Measurements from ENCODE around the gene FAM174C.

FAM174C gene

DNA sequence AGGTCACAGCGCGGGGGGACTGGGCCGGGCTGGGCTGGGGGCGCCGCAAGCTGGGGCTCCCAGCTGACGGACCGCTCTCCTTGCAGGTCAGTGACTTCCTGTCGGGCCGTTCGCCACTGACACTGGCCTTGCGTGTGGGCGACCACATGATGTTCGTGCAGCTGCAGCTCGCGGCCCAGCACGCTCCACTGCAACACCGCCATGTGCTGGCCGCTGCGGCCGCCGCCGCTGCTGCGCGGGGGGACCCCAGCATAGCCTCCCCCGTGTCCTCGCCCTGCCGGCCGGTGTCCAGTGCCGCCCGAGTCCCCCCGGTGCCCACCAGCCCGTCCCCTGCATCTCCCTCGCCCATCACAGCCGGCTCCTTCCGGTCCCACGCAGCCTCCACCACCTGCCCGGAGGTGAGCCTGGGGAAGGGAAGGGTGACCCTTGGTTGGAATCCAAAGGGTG is 21.2 kb upstream of the FAM174C start:
- Mint-ChIP-seq H3K36me3 (ENCODE audit: low read depth) (peaks cover 35% of the 10 kb centered on the region), H3K9me3 (no peaks in the 10 kb centered on the region), H3K27me3 (ENCODE audit: low read depth) (no peaks in the 10 kb centered on the region), H3K4me1 (peaks cover 10% of the 10 kb centered on the region), H3K4me3 (no peak overlapping the region), H3K27ac (no peak overlapping the region)
- TF ChIP-seq, protein P1, sequence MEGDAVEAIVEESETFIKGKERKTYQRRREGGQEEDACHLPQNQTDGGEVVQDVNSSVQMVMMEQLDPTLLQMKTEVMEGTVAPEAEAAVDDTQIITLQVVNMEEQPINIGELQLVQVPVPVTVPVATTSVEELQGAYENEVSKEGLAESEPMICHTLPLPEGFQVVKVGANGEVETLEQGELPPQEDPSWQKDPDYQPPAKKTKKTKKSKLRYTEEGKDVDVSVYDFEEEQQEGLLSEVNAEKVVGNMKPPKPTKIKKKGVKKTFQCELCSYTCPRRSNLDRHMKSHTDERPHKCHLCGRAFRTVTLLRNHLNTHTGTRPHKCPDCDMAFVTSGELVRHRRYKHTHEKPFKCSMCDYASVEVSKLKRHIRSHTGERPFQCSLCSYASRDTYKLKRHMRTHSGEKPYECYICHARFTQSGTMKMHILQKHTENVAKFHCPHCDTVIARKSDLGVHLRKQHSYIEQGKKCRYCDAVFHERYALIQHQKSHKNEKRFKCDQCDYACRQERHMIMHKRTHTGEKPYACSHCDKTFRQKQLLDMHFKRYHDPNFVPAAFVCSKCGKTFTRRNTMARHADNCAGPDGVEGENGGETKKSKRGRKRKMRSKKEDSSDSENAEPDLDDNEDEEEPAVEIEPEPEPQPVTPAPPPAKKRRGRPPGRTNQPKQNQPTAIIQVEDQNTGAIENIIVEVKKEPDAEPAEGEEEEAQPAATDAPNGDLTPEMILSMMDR (IDR thresholded peaks at IDR 0.05; ENCODE audit: unreplicated experiment in 3 of 3): no peak

DNA sequence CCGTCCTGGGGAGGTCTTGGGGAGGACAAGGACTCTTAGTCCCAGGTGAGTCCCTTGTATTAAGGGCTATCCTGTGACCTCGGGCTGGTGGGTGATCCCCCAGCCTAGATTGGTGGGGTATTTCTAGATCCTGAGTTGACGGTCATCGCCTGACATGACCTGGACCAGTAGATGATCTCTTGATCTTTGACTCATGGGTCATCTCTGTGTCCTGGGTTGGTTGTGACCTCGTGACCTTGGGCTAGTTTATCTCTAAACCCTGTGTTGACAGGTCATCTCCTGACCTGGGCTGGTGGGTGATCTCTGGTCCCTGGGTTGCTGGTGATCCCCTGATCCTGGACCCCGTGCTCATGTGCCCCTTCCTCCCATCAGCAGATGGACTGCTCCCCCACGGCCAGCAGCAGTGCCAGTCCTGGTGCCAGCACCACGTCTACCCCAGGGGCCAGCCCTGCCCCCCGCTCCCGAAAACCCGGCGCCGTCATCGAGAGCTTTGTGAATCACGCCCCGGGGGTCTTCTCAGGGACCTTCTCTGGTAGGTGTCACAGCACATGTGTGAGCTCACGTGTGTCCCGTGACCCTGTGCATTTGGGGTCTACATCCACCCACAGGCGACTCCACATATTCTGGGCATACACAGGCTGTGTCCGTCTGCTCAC is 20.7 kb upstream of the FAM174C start:
- no peak overlapping the region for H3K27ac Mint-ChIP-seq
- peaks cover 33% of the 10 kb centered on the region for H3K36me3 Mint-ChIP-seq (ENCODE audit: low read depth)
- no peaks in the 10 kb centered on the region for H3K9me3 Mint-ChIP-seq
- TF ChIP-seq, protein P1 (IDR thresholded peaks at IDR 0.05; ENCODE audit: unreplicated experiment in 3 of 3): no peak
- peak overlapping the region; percentile 38 to 52 (median 38) for H3K4me3 Mint-ChIP-seq
- no peaks in the 10 kb centered on the region for H3K27me3 Mint-ChIP-seq (ENCODE audit: low read depth)
- peaks cover 10% of the 10 kb centered on the region for H3K4me1 Mint-ChIP-seq

DNA sequence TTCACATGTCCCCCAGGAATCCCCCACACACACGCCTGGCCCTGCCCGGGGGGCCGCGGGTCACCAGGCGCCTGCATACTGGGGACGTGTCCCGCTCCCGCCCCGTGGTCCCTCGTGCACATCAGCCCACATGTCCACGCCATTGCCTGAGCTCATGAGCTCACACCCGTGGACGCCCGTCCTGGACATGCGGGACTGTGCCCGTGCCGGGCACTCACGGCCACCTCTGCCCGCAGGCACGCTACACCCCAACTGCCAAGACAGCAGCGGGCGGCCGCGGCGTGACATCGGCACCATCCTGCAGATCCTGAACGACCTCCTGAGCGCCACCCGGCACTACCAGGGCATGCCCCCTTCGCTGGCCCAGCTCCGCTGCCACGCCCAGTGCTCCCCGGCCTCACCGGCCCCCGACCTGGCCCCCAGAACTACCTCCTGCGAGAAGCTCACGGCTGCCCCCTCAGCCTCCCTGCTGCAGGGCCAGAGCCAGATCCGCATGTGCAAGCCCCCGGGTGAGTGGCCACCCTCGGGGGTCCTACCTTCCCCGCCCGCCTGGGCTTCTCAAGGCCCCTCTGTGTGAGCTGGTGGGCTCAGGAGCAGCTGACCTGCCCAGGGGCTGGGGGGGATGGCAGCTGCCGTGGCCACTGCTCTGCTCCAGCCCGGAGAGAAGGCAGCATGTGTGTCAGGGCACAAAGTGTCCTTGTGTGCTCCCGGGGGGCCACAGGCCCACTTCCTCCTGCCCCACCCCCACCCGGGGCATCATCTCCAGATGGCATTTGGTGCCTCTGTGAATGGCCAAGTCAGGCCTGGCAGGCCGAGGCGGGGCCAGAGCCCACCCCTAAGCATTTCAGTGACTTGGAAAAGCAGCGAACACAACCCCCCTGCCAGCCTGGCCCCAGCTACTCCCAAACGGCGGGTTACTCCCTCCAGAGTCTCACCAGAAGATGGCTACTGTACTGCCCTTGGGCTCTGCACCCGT is 19.9 kb upstream of the FAM174C start:
- no peaks in the 10 kb centered on the region for H3K27me3 Mint-ChIP-seq (ENCODE audit: low read depth)
- no peaks in the 10 kb centered on the region for H3K9me3 Mint-ChIP-seq
- peak overlapping the region; percentile 38 to 52 (median 38) for H3K4me3 Mint-ChIP-seq
- TF ChIP-seq, protein P1 (IDR thresholded peaks at IDR 0.05; ENCODE audit: unreplicated experiment in 3 of 3): no peak
- H3K4me1 Mint-ChIP-seq: peaks cover 10% of the 10 kb centered on the region
- H3K36me3 Mint-ChIP-seq (ENCODE audit: low read depth): peaks cover 30% of the 10 kb centered on the region
- H3K27ac Mint-ChIP-seq: no peak overlapping the region

DNA sequence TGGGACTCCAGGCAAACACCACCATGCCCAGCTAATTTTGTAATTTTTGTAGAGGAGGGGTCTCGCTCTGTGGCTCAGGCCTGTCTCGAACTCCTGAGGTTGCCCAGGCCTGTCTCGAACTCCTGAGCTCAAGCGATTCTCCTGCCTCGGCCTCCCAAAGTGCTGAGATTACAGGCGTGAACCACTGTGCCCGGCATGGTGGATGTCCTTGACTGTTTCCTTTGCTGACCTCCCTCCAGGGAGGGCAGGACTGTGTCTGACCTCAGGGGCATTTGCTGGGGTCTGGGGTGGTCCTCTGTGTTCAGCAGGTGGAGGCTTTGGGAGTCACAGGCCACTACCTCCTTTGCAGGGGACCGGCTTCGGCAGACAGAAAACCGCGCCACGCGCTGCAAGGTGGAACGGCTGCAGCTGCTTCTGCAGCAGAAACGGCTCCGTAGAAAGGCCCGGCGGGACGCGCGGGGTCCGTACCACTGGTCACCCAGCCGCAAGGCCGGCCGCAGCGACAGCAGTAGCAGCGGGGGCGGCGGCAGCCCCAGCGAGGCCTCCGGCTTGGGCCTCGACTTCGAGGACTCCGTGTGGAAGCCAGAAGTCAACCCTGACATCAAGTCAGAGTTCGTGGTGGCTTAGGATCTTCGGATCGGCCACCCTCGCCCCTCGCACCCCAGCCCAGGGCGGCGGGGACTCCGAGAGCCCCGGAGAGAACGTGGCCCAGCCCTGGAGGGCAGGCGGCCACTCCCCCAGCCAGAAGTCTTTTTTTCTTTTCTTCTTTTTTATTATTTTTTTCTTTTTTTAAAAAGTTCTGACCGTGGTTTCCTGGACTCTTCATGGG is 18.5 kb upstream of the FAM174C start:
- Mint-ChIP-seq H3K4me1 (peaks cover 19% of the 10 kb centered on the region), H3K27ac (peak overlapping the region in 2 of 3 experiments; percentile 40 to 73), H3K36me3 (ENCODE audit: low read depth) (peaks cover 23% of the 10 kb centered on the region), H3K27me3 (ENCODE audit: low read depth) (peaks cover 5% of the 10 kb centered on the region), H3K9me3 (no peaks in the 10 kb centered on the region), H3K4me3 (peak overlapping the region in 2 of 3 experiments; percentile 7 to 28)
- TF ChIP-seq, protein P1 (IDR thresholded peaks at IDR 0.05; ENCODE audit: unreplicated experiment in 3 of 3): no peak

DNA sequence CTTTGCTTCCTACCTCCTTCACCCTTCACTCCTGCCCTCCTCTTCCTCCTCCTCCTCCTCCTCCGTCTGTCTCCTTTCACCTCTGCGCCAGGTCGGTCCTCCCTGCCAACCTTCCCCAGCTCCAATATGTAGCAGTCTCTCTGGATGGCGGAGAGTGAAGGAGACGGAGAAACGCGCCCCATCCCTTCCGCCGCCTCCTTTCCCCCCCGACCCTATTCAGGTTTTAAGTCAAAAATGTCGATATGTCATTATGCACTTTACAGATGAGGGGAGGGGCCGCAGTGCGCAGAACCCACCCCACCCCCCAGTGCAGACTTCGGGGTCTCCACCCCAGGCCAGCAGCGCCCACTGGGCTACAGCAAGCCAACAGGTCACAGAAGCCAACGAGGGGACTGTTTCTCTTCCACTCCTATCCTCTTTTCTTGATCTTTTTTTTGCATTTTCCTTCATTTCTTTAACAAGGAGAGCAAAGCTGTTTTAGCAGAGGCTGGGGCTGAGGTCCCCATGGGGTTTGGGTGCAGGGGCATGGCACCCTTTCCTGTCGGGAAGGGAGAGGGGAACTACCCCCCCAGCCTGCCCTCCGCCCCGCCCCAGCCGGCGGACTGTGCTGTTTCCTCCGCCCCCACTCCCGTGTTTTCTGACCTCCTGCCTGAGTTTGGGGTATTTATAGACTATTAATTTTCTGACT is 17.7 kb upstream of the FAM174C start:
- Mint-ChIP-seq H3K36me3 (ENCODE audit: low read depth) (peaks cover 23% of the 10 kb centered on the region), H3K4me3 (peak overlapping the region in 2 of 3 experiments; percentile 7 to 31), H3K27me3 (ENCODE audit: low read depth) (peaks cover 6% of the 10 kb centered on the region), H3K9me3 (no peaks in the 10 kb centered on the region), H3K27ac (peak overlapping the region; percentile 40 to 73 (median 54)), H3K4me1 (peaks cover 23% of the 10 kb centered on the region)
- TF ChIP-seq, protein P1 (IDR thresholded peaks at IDR 0.05; ENCODE audit: unreplicated experiment in 3 of 3): no peak
